HEK293 (cell line): ENCODE measurements around the gene PAK1.

ENCODE experiments used
- GLI4 ChIP-seq: fragments of 450-650 bp; formaldehyde crosslinking; IDR thresholded peaks from 2 replicates; pipeline ENCODE4 v1.5.1; 2016; ENCODE audit warnings: missing biosample characterization, missing genetic modification characterization
- GLIS1 ChIP-seq: fragments of 450-650 bp; formaldehyde crosslinking; IDR thresholded peaks from 2 replicates; pipeline ENCODE4 v1.5.1; 2016; ENCODE audit warnings: missing biosample characterization, missing genetic modification characterization
- HOXC10 ChIP-seq: sonication (generic); formaldehyde crosslinking; IDR thresholded peaks from 2 replicates; pipeline ENCODE4 v1.8.1; 2023; ENCODE audit warnings: mild to moderate bottlenecking, missing genetic modification reagents
- KLF1 ChIP-seq: fragments of 450-650 bp; formaldehyde crosslinking; IDR thresholded peaks from 2 replicates; pipeline ENCODE4 v1.5.1; 2016; ENCODE audit warnings: missing biosample characterization, missing genetic modification characterization
- KLF8 ChIP-seq: fragments of 450-650 bp; formaldehyde crosslinking; IDR thresholded peaks from 2 replicates; pipeline ENCODE4 v1.5.1; 2016; ENCODE audit warnings: missing biosample characterization, missing genetic modification characterization
- KLF9 ChIP-seq: fragments of 450-650 bp; formaldehyde crosslinking; IDR thresholded peaks from 2 replicates; pipeline ENCODE4 v1.5.1; 2016; ENCODE audit warnings: missing biosample characterization, missing genetic modification characterization, low read depth
- ZFP3 ChIP-seq: fragments of 450-650 bp; formaldehyde crosslinking; IDR thresholded peaks from 2 replicates; pipeline ENCODE4 v1.5.1; 2016; ENCODE audit warnings: low read depth, missing biosample characterization, missing genetic modification characterization
- ZNF112 ChIP-seq: fragments of 450-650 bp; formaldehyde crosslinking; IDR thresholded peaks from 2 replicates; pipeline ENCODE4 v1.5.0; 2017; ENCODE audit warnings: missing biosample characterization, missing genetic modification characterization
- ZNF114 ChIP-seq: fragments of 450-650 bp; formaldehyde crosslinking; IDR thresholded peaks from 2 replicates; pipeline ENCODE4 v1.5.0; 2017; ENCODE audit warnings: missing biosample characterization, missing genetic modification characterization
- ZNF121 ChIP-seq: fragments of 450-650 bp; formaldehyde crosslinking; IDR thresholded peaks from 2 replicates; pipeline ENCODE4 v1.5.1; 2016; ENCODE audit warnings: missing biosample characterization, missing genetic modification characterization
- ZNF221 ChIP-seq: fragments of 450-650 bp; formaldehyde crosslinking; IDR thresholded peaks from 2 replicates; pipeline ENCODE4 v1.5.1; 2017; ENCODE audit warnings: missing biosample characterization, missing genetic modification characterization, borderline replicate concordance
- ZNF274 ChIP-seq, 2 experiments: fragments of 200-500 bp in 1 of 2; fragments of 450-650 bp in 1 of 2; sonication (Bioruptor generic) in 1 of 2; formaldehyde crosslinking in 1 of 2; IDR thresholded peaks; 2 replicates each; pipeline versions ENCODE4 v1.5.1 to v1.6.1; 2014 to 2016; ENCODE audit warnings: borderline replicate concordance in 1 of 2, inconsistent platforms in 1 of 2, low read length in 1 of 2, missing biosample characterization in 1 of 2, missing genetic modification characterization in 1 of 2
- ZNF324 ChIP-seq: fragments of 450-650 bp; formaldehyde crosslinking; IDR thresholded peaks from 2 replicates; pipeline ENCODE4 v1.5.1; 2016; ENCODE audit warnings: missing biosample characterization, missing genetic modification characterization
- ZNF555 ChIP-seq: fragments of 450-650 bp; formaldehyde crosslinking; conservative IDR thresholded peaks from 2 replicates; pipeline ENCODE4 v1.5.1; 2017; ENCODE audit warnings: missing biosample characterization, mild to moderate bottlenecking, missing genetic modification characterization, inconsistent platforms
- ZNF558 ChIP-seq: fragments of 450-650 bp; formaldehyde crosslinking; IDR thresholded peaks from 2 replicates; pipeline ENCODE4 v1.5.1; 2016; ENCODE audit warnings: missing biosample characterization, missing genetic modification characterization
- ZNF561 ChIP-seq: fragments of 450-650 bp; IDR thresholded peaks from 2 replicates; pipeline ENCODE4 v1.5.1; 2018; ENCODE audit warnings: missing biosample characterization, missing genetic modification characterization, borderline replicate concordance
- ZNF623 ChIP-seq: fragments of 450-650 bp; formaldehyde crosslinking; IDR thresholded peaks from 2 replicates; pipeline ENCODE4 v1.5.1; 2016; ENCODE audit warnings: missing biosample characterization, missing genetic modification characterization
- ZNF629 ChIP-seq: fragments of 450-650 bp; formaldehyde crosslinking; IDR thresholded peaks from 2 replicates; pipeline ENCODE4 v1.5.1; 2017; ENCODE audit warnings: missing biosample characterization, missing genetic modification characterization
- ZNF664 ChIP-seq: fragments of 450-650 bp; formaldehyde crosslinking; IDR thresholded peaks from 2 replicates; pipeline ENCODE4 v1.5.1; 2016; ENCODE audit warnings: missing biosample characterization, missing genetic modification characterization
- ZNF76 ChIP-seq: fragments of 450-650 bp; formaldehyde crosslinking; IDR thresholded peaks from 2 replicates; pipeline ENCODE4; 2016; ENCODE audit warnings: low read depth, missing biosample characterization, missing genetic modification characterization, borderline replicate concordance
- ZNF777 ChIP-seq: fragments of 450-650 bp; formaldehyde crosslinking; IDR thresholded peaks from 2 replicates; pipeline ENCODE4 v1.5.1; 2017; ENCODE audit warnings: missing biosample characterization, missing genetic modification characterization, borderline replicate concordance
- ZNF792 ChIP-seq: fragments of 450-650 bp; formaldehyde crosslinking; IDR thresholded peaks from 2 replicates; pipeline ENCODE4 v1.5.1; 2016; ENCODE audit warnings: missing biosample characterization, missing genetic modification characterization
- ZNF843 ChIP-seq: fragments of 450-650 bp; formaldehyde crosslinking; IDR thresholded peaks from 2 replicates; pipeline ENCODE4 v1.5.1; 2016; ENCODE audit warnings: missing biosample characterization, missing genetic modification characterization
- ZSCAN23 ChIP-seq: fragments of 450-650 bp; formaldehyde crosslinking; IDR thresholded peaks from 2 replicates; pipeline ENCODE4 v1.5.1; 2016; ENCODE audit warnings: missing biosample characterization, missing genetic modification characterization
- TF ChIP-seq, protein P1 (sequence below): fragments of 450-650 bp; formaldehyde crosslinking; IDR thresholded peaks from 2 replicates; pipeline ENCODE4 v1.5.1; 2017; ENCODE audit warnings: missing biosample characterization, missing genetic modification characterization
- TF ChIP-seq, protein P2 (sequence below): fragments of 450-650 bp; formaldehyde crosslinking; IDR thresholded peaks from 2 replicates; pipeline ENCODE4 v1.5.1; 2016; ENCODE audit warnings: missing biosample characterization, missing genetic modification characterization
- TF ChIP-seq, protein P3 (sequence below): fragments of 450-650 bp; formaldehyde crosslinking; IDR thresholded peaks from 2 replicates; pipeline ENCODE4 v1.5.1; 2016; ENCODE audit warnings: missing biosample characterization, missing genetic modification characterization
- TF ChIP-seq, protein P4 (sequence below): fragments of 450-650 bp; formaldehyde crosslinking; IDR thresholded peaks from 2 replicates; pipeline ENCODE4 v1.5.1; 2016; ENCODE audit warnings: missing biosample characterization, missing genetic modification characterization, low read depth

The PAK1 gene

DNA sequence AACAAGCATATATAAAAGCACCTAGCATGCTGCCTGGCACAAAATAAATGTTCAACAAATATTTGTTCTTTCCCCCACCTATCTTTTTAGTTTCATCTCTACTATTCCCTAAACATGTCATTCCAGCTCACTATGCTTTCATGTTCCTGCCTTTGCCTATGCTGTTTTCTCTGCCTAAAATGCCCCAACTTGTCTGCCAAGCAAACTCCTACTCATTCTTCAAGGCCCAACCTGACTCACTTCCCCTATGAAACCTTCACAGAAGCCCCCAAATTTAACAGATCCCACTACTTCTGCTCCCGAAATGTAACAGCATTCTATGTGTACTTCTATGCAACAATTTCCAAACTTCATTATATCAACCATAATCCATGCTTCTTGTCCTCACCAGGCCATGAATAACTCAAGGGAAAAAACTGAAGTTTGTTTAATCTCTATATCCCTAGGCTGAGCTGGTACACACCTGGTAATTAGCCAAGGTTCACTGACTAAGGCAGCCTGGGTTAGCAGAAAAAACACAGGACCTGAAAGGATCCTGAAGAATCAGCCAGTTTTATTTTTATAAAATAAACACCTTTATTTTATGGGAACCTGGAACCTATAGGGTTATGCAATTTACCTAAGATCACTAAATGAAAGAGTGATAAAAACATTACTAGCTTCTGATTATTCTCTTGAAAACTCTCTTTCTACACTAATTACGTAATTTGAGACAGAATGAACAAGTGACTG is 72.2 kb downstream of the PAK1 start (continued):
- TF ChIP-seq ZNF112 (no peak), ZFP3 (tag by site-specific recombination) (peak; percentile 93), ZNF792 (tag by site-specific recombination) (no peak), ZNF76 (no peak), ZNF114 (tag by site-specific recombination) (no peak), ZNF777 (no peak), ZNF561 (tag by site-specific recombination) (no peak), ZSCAN23 (tag by site-specific recombination) (no peak), ZNF558 (tag by site-specific recombination) (no peak), HOXC10 (CRISPR knock-in tag) (no peak), ZNF664 (tag by site-specific recombination) (no peak), ZNF623 (tag by site-specific recombination) (no peak), ZNF843 (tag by site-specific recombination) (peak; percentile 76), KLF1 (tag by site-specific recombination) (0 out of 2 replicates have a peak, but pooled peaks have one; percentile 26), ZNF121 (no peak), KLF9 (tag by site-specific recombination) (no peak), ZNF221 (tag by site-specific recombination) (no peak), ZNF555 (tag by site-specific recombination) (no peak), GLI4 (tag by site-specific recombination) (no peak), KLF8 (tag by site-specific recombination) (peak; percentile 20; the same call in 1 of the 2 replicates), ZNF274 (IDR thresholded peaks at IDR 0.05; ENCODE audit: low read length) (no peak), ZNF274 (tag by site-specific recombination; IDR thresholded peaks at IDR 0.05; ENCODE audit: borderline replicate concordance) (no peak), ZNF629 (tag by site-specific recombination) (0 out of 2 replicates have a peak, but pooled peaks have one; percentile 49), GLIS1 (peak; percentile 8; the same call in 1 of the 2 replicates), ZNF324 (tag by site-specific recombination) (no peak)
- TF ChIP-seq, protein P1, sequence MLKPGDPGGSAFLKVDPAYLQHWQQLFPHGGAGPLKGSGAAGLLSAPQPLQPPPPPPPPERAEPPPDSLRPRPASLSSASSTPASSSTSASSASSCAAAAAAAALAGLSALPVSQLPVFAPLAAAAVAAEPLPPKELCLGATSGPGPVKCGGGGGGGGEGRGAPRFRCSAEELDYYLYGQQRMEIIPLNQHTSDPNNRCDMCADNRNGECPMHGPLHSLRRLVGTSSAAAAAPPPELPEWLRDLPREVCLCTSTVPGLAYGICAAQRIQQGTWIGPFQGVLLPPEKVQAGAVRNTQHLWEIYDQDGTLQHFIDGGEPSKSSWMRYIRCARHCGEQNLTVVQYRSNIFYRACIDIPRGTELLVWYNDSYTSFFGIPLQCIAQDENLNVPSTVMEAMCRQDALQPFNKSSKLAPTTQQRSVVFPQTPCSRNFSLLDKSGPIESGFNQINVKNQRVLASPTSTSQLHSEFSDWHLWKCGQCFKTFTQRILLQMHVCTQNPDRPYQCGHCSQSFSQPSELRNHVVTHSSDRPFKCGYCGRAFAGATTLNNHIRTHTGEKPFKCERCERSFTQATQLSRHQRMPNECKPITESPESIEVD (tag by site-specific recombination) = peak; percentile 91
- TF ChIP-seq, protein P2, sequence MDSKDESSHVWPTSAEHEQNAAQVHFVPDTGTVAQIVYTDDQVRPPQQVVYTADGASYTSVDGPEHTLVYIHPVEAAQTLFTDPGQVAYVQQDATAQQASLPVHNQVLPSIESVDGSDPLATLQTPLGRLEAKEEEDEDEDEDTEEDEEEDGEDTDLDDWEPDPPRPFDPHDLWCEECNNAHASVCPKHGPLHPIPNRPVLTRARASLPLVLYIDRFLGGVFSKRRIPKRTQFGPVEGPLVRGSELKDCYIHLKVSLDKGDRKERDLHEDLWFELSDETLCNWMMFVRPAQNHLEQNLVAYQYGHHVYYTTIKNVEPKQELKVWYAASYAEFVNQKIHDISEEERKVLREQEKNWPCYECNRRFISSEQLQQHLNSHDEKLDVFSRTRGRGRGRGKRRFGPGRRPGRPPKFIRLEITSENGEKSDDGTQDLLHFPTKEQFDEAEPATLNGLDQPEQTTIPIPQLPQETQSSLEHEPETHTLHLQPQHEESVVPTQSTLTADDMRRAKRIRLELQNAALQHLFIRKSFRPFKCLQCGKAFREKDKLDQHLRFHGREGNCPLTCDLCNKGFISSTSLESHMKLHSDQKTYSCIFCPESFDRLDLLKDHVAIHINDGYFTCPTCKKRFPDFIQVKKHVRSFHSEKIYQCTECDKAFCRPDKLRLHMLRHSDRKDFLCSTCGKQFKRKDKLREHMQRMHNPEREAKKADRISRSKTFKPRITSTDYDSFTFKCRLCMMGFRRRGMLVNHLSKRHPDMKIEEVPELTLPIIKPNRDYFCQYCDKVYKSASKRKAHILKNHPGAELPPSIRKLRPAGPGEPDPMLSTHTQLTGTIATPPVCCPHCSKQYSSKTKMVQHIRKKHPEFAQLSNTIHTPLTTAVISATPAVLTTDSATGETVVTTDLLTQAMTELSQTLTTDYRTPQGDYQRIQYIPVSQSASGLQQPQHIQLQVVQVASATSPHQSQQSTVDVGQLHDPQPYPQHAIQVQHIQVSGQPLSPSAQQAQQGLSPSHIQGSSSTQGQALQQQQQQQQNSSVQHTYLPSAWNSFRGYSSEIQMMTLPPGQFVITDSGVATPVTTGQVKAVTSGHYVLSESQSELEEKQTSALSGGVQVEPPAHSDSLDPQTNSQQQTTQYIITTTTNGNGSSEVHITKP (tag by site-specific recombination) = no peak
- TF ChIP-seq, protein P3, sequence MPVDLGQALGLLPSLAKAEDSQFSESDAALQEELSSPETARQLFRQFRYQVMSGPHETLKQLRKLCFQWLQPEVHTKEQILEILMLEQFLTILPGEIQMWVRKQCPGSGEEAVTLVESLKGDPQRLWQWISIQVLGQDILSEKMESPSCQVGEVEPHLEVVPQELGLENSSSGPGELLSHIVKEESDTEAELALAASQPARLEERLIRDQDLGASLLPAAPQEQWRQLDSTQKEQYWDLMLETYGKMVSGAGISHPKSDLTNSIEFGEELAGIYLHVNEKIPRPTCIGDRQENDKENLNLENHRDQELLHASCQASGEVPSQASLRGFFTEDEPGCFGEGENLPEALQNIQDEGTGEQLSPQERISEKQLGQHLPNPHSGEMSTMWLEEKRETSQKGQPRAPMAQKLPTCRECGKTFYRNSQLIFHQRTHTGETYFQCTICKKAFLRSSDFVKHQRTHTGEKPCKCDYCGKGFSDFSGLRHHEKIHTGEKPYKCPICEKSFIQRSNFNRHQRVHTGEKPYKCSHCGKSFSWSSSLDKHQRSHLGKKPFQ (tag by site-specific recombination) = peak; percentile 84
- TF ChIP-seq, protein P4, sequence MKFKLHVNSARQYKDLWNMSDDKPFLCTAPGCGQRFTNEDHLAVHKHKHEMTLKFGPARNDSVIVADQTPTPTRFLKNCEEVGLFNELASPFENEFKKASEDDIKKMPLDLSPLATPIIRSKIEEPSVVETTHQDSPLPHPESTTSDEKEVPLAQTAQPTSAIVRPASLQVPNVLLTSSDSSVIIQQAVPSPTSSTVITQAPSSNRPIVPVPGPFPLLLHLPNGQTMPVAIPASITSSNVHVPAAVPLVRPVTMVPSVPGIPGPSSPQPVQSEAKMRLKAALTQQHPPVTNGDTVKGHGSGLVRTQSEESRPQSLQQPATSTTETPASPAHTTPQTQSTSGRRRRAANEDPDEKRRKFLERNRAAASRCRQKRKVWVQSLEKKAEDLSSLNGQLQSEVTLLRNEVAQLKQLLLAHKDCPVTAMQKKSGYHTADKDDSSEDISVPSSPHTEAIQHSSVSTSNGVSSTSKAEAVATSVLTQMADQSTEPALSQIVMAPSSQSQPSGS (tag by site-specific recombination) = peak; percentile 67; the same call in 1 of the 2 replicates
